Activated CD4-positive, alpha-beta T cell treated with anti-CD3 and anti-CD28 coated beads for 4 hours (primary cell): Measurements from ENCODE around the gene TNFAIP8L1.
"Not testable (repeated sequence)": the region's sequence is repeated elsewhere in the genome, so short reads cannot be mapped to it uniquely, and the experiment has no call there.

Experiments used
- DNase-seq, 2 donors: peaks; one replicate each; pipeline ENCODE4 v3.0.0-alpha.2; 2020

The TNFAIP8L1 gene

DNA sequence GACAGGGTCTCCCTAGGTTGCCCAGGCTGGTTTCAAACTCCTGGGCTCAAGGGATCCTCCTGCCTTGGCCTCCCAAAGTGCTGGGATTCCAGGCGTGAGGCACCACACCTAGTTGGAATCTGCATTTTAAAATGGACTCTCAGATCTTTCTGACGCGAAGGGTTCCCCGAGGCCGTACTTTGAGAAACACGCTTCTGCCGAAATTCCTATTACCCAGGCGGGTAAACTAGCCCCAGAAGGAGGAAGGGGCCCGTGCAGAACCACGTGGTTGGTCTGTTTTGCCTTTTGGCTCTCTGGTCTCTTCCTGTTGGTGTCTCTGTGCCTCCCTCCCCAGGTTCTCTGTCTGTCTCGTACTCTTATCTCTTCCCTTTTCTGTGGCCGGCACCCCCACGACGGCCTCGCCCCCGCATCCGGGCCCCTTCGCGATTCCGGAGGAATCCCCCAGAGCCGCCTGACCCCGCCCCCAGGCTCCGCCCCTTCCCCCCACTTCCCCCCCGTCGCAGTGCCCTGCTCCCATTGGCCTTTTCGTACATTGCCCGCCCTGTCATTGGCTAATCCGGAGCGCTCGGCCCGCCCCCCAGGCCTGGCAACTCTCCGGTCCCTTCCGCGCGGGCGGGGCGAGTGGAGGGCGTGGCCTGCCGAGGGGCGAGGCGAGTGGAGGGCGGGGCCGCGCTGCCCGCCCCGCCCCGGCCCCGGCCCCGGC lies at the start of gene TNFAIP8L1:
TNFAIP8L1 (plus strand) TSS at position 689 of the 703 bp plus-strand sequence. CDS start 12,354 bp downstream, outside the sequence.
- peak; percentile 99 for DNase-seq

DNA sequence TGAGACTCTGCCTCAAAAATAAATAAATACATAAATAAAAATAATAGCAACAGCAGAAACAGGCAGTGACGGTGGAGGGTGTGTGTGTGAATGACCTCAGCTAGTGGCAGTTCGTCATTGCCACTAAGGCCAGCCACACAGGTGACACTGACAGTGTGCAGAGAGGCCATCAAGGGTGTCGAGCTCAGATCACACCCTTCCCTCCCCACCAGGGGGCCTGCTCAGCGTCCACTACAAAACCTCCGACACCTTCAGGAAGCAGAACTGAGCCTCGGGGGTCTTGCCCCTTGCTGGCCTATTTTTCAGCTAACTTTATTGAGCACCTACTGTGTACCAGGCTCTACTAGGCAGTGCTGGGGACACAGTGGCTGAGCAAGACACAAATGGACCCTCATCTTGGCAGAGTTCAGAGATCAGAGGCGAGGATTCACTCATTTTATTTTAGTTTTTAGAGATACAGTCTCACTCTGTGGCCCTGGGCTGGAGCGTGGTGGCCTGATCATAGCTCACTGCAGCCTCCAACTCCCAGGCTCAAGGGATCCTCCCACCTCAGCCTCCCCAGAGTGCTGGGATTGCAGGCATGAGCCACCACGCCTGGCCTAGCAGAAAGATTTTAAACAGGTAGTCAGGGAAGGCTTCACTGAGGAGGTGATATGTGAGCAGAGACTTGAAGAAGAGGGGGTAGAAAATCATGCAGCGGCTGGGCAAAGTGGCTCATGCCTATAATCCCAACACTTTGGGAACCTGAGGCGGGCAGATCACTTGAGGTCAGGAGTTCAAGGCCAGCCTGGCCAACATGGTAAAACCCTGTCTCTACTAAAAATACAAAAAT lies 49.5 kb upstream of the TNFAIP8L1 start:
- no peak for DNase-seq

DNA sequence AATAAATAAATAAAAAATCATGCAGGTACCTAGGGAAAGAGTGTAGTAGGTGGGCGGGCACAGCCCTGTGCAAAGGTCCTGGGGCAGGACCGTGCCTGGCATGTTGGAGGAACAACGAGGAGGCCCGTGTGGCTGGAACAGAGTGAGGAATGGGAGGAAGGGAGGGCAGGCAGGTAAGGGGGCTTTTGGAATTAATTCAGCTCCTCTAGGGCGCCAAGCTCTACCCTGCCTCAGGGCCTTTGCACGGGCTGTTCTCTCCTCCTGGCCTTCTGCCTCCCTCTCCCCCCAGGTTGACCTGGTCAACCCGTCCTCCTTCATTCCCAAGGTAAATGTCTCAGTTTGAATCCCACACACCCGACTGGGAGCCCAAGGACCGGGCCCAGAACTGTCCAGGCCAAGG lies 48.8 kb upstream of the TNFAIP8L1 start:
- DNase-seq = no peak

DNA sequence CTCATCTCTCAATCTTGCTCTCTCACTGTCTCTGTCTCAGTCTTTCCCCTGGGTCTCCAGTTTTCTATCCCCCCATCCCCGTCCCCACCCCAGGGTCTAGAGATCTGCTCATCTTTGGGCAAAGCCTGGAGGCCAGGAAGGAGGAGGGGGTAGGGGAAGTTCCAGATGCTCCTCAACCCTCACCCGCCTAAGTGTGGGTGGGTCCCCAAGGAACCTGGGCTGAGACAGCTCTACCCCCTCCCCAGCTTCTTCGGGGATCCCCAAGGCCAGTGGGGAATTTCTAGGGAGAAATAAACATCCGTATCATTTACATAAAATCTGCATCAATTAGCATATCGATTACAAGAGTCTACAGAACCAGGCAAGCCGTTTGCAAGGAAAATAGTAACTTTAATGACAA lies 48.0 kb upstream of the TNFAIP8L1 start:
- DNase-seq = no peak

DNA sequence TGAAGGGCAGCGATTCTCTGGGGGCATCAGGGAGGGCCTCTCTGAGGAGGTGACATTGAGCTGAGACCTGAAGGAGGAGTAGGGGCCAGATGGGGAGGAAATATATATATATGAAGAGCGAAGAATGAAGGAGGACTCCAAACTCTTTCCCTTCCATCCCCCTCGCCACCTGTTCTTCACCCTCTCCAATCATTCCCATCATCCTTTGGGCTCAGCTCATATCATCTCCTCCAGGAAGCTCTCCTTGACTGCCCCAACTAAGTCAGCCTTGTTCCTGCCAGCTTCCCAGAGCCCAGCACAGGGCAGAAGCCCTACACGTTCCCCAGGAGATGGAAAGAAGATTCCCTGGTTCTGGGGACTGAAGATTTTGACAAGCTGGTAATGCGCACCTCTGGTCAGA lies 46.9 kb upstream of the TNFAIP8L1 start:
- DNase-seq = no peak

DNA sequence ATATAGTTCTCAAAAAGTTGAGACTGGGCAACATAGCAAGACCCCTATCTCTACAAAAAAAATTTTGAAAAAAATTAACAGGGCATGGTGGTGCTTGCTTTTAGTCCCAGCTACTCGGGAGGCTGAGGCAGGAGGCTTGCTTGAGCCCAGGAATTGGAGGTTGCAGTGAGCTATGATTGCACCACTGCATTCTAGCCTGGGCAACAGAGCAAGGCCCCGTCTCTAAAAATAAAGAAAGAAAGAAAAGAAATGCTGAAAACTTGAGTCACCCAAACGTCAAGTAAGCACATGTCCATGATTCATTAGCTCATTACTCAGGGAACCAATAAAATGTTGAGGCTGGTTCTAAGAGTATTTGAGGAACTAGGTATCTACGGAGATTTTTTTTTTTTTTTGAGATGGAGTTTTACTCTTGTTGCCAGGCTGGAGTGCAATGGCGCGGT lies 45.9 kb upstream of the TNFAIP8L1 start:
- no peak for DNase-seq

DNA sequence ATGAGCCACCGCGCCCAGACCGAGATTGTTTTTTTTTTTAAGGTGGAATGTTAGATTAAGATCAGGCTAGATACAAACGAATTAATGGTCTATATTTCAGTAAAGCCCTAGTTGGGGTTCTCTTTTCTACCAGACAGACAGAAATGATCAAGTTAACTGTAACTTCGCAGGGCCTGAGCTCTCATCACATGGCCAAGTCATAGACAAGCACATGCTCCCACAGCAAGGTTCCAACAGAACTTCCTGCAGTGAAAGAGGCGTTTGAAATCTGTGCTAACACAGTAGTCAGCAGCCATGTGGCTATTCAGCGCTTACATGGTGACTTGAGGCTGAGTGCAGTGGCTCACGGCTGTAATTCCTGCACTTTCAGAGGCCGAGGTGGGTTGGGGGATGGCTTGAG lies 45.1 kb upstream of the TNFAIP8L1 start:
- no peak for DNase-seq

DNA sequence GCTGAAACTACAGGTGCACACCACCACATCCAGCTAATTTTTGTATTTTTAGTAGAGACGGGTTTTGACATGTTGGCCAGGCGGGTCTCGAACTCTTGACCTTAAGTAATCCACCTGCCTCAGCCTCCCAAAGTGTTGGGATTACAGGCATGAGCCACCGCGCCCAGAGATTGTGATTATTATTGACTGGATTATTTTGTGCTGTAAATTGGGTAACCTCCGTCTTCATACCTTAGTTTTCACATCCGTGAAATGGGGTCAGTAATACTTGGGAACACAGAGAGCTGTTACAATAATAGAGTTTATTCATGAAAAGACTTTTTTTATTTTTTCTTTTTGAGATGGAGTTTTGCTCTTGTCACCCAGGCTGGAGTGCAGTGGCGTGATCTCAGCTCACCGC lies 44.2 kb upstream of the TNFAIP8L1 start:
- not testable (repeated sequence) for DNase-seq

DNA sequence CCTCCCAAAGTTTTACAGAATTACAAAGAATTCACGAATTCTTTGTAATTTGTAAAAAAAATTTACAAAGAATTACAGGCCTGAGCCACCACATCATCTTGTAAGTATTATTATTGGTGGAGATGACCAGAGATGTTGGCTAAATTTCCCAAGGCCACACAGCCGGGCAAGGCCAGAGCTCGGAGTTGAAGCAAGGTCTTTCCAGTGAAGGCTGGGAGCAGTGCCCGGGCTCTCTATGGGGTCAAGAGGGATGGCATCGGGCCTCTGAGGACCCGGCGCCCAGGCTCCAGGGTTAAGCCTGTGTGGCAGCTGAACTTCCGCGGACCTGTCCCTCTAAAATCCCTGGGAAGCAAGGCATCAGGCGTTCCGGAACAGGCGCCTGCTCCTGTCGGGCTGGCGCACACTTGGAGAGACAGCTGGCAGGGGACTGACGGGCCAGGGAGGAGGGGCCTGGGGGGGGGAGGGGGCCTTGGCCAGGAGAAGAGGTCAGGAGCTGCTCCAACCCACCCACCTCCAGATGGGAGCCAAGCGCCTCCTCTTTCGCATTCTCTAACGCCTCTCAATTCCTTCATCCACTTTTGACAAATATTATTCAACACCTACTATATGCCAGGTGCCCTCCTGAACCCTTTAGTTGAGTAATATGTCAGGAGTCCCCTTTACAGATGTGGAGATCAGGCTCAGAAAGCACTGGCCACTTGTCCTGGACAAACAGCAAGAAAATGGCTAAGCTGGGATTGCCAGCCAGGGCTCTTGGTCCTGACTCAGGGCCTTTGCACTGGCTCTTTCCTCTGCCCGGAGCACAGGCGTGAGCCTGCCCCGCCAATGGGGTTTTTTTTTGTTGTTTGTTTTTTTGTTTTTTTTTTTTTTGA lies 43.0 kb upstream of the TNFAIP8L1 start:
- no peak for DNase-seq

DNA sequence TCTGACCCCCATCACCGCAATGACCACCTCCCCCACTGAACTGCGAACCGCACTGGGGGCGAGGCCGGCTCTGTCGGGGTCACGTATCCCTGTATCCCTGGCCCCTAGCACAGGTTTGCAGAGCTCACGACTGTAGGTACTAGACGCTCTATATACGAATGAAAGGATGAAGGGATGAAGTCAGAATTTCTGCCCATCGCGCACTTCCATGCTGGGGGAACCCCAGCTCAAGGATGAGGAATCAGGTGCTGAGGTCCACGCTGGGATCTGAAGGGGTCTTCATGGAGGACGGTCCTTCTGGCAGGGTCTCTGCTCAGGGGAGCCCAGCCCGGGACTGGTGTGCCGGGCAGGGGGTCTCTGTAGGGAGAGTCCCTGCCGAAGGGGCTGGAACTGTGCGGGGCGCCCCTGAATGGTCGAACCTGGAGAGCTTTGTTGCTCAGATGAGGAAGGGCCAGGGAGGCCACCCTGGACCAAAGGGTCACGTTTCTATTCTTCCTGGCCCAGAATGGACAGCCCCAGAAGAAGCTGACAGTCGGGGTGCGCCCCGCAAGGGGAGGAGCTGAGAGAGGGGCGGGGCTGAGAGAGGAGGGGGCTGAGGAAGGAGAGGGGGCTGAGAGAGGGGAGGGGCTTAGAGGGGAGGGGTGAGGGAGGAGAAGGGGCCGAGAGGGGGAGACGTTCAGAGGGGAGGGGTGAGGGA lies 41.9 kb upstream of the TNFAIP8L1 start:
- peak in 1 of 2 donors; percentile 16 for DNase-seq

DNA sequence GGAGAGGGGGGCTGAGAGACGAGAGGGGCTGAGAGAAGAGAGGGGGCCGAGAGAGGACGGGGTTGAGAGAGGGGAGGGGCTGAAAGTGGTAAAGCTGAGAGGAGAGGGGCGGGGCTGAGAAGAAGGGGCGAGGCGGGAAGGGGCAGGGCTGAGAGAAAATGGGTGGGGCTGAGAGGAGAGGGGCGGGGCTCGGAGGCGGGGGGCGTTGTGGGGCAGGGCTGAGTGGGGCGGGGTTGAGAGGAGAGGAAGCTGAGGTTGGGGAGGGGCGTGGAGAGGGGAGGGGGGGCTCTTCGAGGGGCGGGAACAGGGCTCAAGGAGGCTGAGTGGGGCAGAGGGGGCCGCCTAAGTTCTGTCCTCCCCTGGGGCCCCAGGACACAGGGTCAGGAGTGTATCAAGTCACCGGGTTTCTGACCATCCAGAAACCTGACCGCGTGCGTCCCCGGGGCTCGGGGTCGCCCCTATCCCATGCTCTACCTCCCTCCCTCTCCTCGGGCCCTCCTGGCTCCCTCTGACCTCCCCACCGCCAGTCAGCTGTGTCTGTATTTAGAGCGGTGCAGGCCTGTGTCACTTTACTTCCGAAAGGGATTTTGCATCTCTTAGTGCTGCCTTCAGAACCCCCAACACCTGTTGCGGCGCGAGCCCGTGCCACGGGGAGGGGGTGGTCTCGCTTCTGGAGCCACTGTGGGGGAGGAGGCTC lies 41.2 kb upstream of the TNFAIP8L1 start:
- DNase-seq = peak; percentile 22 to 43

DNA sequence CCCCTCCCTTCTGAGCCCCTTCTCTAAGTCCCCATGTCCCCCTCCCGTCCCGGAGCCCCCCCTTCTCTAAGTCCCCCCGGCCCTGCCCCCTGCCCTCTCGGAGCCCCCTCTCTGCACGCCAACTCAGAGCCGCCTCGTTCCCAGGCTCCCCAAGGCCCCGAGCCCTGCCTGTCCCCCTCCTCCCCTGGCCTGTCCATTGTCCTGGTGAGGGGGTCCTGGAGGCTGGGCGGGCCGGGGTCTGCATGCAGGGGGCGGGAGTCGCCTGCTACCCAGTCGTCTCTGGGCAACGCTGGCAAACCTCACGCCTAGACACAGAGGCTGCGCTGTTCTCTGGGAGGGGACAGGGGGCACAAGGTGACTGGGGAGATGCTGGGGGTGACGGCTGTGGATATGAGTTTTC lies 40.6 kb upstream of the TNFAIP8L1 start:
- no peak for DNase-seq

DNA sequence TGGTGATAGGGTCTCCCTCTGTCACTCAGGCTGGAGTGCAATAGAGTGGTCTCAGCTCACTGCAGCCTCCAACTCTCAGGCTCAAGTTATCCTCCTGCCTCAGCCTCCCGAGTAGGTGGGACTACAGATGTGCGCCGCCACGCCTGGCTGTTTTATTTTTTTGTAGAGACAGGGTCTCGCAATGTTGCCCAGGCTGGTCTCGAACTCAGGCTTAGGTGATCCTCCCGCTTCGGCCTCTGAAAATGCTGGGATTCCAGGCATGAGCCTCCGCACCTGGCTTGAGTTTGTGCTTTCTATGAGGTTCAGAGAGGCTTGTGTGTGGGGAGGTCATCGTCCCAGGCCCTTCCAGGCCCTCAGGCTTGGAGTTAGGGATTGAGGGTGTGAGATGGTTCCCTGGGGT lies 39.2 kb upstream of the TNFAIP8L1 start:
- DNase-seq = no peak

DNA sequence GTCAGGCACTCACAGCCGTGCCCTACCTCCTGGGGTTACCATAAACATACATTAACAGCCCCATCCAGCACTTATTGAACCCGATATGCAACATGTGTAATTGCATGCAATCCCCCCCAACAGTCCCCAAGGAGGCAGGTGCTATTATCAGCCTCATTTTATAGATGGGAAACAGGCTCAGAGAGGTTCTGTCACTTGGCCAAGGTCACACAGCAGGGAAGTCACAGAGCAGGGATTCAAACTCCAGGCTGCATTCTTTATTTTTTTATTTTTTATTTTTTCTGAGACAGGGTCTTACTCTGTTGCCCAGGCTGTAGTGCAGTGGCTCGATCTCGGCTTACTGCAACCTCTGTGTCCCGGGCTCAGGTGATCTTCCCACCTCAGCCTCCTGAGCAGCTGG lies 38.4 kb upstream of the TNFAIP8L1 start:
- no peak for DNase-seq

DNA sequence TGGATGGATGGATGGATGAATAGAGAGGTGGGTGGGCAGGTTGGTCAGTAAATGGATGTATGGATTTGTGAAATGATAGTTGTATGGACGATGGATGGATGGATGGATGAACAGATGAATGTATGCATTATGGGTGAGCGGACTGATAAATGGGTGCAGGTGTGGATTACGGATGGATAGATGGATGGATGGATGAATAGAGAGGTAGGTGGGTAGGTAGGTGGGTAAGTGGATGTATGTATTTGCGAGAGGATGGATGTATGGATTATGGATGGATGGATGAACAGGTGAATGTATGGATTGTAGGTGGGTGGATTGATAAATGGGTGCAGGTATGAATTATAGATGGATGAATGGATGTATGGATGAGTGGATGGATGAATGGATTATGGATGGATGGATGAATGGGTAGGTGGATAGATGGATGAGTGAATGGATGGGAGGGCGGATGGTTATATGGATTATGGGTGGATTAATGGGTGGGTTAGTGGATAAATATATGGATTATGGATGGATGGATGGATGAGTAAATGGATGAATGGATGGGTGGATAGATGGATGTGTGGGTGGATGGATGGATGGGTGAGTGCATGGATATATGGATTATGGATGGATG lies 37.0 kb upstream of the TNFAIP8L1 start:
- no peak for DNase-seq

DNA sequence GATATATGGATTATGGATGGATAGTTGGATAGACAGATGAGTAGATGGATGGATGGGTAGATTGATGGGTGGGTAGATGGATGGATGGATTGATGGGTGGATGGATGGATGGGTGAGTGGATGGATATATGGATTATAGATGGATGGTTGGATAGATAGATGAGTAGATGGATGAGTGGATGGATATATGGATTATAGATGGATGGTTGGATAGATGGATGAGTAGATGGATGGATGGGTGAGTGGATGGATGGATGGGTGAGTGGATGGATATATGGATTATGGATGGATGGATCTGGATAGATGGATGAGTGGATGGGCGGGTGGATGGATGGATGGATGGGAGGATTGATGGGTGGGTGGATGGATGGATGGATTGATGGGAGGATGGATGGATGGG lies 36.4 kb upstream of the TNFAIP8L1 start:
- no peak for DNase-seq

DNA sequence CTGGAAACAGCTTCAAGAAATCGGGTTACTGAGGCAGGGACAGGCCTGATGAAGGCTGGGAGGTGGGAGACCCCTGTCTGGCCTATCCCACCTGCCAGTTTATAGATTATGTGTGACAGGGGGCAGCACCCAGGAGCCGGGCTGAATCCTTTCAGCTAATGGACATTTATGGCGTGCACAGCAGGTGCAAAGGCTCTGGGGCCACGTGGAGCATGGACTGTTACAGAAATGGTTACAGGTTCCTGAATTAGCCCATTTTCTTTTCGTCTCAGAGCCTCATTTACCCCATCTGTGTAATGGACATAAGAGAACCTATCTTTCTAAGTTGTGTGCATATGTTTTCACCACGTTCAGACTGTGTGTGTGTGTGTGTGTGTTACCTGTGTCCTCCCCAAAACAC lies 34.4 kb upstream of the TNFAIP8L1 start:
- no peak for DNase-seq

DNA sequence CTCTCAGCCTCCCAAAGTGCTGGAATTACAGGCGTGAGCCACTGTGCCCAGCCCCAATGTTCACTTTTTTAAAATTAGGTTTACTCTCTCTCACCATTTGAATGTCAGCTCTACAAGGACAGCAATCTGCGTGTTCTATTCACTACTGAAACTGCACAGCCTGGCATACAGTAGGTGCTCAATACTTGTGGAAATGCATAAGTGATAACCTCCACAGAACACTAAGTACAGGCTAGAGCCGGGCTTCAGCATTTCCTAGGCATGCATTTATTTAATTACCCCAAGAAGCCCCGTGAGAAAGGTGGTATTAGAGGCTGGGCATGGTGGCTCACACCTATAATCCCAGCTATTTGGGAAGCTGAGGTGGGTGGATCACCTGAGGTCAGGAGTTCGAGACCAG lies 33.1 kb upstream of the TNFAIP8L1 start:
- no peak for DNase-seq

DNA sequence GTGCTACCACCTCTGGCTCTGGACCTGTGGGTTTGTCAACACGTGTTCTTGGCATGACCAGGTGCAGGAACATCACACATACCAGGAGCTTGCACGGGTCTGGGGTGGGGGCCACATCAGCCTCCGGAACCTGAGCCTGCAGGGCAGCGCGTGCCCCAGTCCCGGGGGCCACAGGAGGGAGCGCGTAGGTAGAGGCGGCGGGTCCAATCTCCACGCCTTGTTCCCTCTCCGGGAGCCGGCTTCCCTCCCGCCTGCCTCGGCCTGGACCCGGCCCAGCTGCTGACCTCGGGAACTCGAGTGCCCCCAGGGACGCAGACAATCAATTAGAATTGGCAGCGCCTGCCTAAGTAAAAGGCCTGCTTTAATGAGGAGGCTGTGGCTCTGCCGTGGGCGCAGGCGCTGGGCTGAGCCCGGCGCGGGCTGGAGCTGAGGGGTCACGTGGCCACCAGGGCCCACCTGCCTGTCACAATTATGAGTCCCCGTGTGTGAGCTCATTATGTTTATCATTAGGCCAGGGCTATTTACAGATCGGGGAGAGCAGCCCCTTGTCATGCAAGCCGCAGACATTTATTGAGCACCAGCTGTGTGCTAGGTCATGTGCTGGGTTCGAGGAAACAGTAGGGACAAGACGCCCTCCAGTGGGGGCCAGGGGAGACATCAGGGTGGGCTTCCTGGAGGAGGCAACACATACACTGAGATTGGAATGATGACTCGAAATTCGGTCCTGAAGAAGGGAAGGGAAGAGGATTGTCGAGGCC lies 32.2 kb upstream of the TNFAIP8L1 start:
- DNase-seq = no peak

DNA sequence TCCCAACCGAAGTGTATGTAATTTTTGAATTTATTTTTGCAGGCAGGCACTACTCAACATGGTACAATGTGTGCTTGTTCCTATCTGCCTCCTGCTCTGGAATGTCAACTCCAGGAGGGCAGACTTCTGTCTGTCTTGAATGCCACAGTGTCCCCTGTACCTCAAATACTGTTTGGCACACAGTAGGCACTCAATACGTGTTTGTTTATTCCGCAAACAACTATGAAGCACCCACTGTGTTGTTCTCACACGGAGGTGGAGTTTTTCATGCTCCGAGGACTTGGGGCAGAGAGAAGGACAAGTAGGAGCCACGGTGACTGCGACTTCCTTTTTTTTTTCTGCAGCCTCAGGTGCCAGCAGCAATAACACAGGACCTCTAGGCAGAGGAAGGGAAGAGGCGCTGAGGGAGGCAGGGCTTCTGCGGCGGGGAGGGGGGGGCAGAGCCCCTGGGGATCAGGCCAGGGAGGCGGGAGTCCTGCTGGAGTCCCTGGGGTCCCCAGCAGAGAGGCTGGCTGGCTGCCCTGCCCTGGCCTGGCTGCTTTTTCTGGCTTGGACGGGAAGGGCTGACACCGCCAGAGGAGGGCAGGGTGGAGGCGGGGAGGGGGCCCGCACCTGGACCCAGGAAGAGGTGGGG lies 29.3 kb upstream of the TNFAIP8L1 start:
- no peak for DNase-seq
